ENCODE measurements around the gene MYH6.

The MYH6 gene

GRCh38 chr14:23408307-23408630 lies 196 bp upstream of the MYH6 start:
- TF ChIP-seq GABPA (IDR thresholded peaks at IDR 0.05; ENCODE audit: low read depth) (no peak), CTCF (IDR thresholded peaks at IDR 0.05; ENCODE audit: insufficient read depth, low read length) (no peak), REST (IDR thresholded peaks at IDR 0.05; ENCODE audit: insufficient replicate concordance, low read depth) (no peak), SPI1 (IDR thresholded peaks at IDR 0.05; ENCODE audit: borderline replicate concordance, low read depth) (no peak), POLR2AphosphoS5 (IDR thresholded peaks at IDR 0.05; ENCODE audit: low read depth) (no peak)
- no peak for DNase-seq (ENCODE audit: low read depth in 1 of 2, low spot score in 1 of 2)
- H3K4me3 ChIP-seq (replicated peaks; ENCODE audit: insufficient read depth, low read length): no peak overlapping the region
- no peaks in the 10 kb centered on the region for H3K27me3 ChIP-seq (ENCODE audit: insufficient read depth, poor library complexity, severe bottlenecking)
- no peak overlapping the region for H3K27ac ChIP-seq (replicated peaks)

- no peak for DNase-seq (ENCODE audit: low read depth in 1 of 2, low spot score in 1 of 2)
- H3K27ac ChIP-seq (replicated peaks): no peak overlapping the region
- H3K4me3 ChIP-seq (replicated peaks; ENCODE audit: insufficient read depth, low read length): no peak overlapping the region
- TF ChIP-seq POLR2AphosphoS5 (IDR thresholded peaks at IDR 0.05; ENCODE audit: low read depth): no peak
- no peak for TF ChIP-seq GABPA (IDR thresholded peaks at IDR 0.05; ENCODE audit: low read depth)
- TF ChIP-seq SPI1 (IDR thresholded peaks at IDR 0.05; ENCODE audit: borderline replicate concordance, low read depth): no peak
- TF ChIP-seq REST (IDR thresholded peaks at IDR 0.05; ENCODE audit: insufficient replicate concordance, low read depth): no peak
- no peak for TF ChIP-seq CTCF (IDR thresholded peaks at IDR 0.05; ENCODE audit: insufficient read depth, low read length)
- H3K27me3 ChIP-seq (ENCODE audit: insufficient read depth, poor library complexity, severe bottlenecking): no peaks in the 10 kb centered on the region
Measured at GRCh38 chr14:23406725-23407355, 1.2 kb downstream of the MYH6 start.

- H3K27me3 ChIP-seq (ENCODE audit: insufficient read depth, poor library complexity, severe bottlenecking): no peaks in the 10 kb centered on the region
- no peak overlapping the region for H3K27ac ChIP-seq (replicated peaks)
- TF ChIP-seq CTCF (IDR thresholded peaks at IDR 0.05; ENCODE audit: insufficient read depth, low read length): no peak
- TF ChIP-seq POLR2AphosphoS5 (IDR thresholded peaks at IDR 0.05; ENCODE audit: low read depth): no peak
- TF ChIP-seq REST (IDR thresholded peaks at IDR 0.05; ENCODE audit: insufficient replicate concordance, low read depth): no peak
- no peak for TF ChIP-seq SPI1 (IDR thresholded peaks at IDR 0.05; ENCODE audit: borderline replicate concordance, low read depth)
- TF ChIP-seq GABPA (IDR thresholded peaks at IDR 0.05; ENCODE audit: low read depth): no peak
- H3K4me3 ChIP-seq (replicated peaks; ENCODE audit: insufficient read depth, low read length): no peak overlapping the region
- DNase-seq (ENCODE audit: low read depth in 1 of 2, low spot score in 1 of 2): no peak
Measured at GRCh38 chr14:23406244-23406643, 1.8 kb downstream of the MYH6 start.

Measured in HL-60 (cell line).